NCI-H187 treated with DMSO at 0.1 percent for 48 hours (cell line): Measurements from ENCODE around the gene PAPOLA.

ENCODE experiments used
- DNase-seq: peaks from one replicate; lab custom pipeline; 2025; lab: John Stamatoyannopoulos, UW

PAPOLA gene

GRCh38 chr14:96586056-96586455 is 83.9 kb downstream of the PAPOLA start:
- no peak for DNase-seq

- no peak for DNase-seq
Observed at GRCh38 chr14:96586921-96587822, 85.0 kb downstream of the PAPOLA start.

GRCh38 chr14:96587823-96588385 is 85.7 kb downstream of the PAPOLA start:
- no peak for DNase-seq

GRCh38 chr14:96588410-96589257 is 86.5 kb downstream of the PAPOLA start:
- DNase-seq: no peak

GRCh38 chr14:96589577-96589976 is 87.4 kb downstream of the PAPOLA start:
- DNase-seq: no peak

- DNase-seq: no peak
Observed at GRCh38 chr14:96590190-96590864, 88.1 kb downstream of the PAPOLA start.

GRCh38 chr14:96592591-96593386 is 90.6 kb downstream of the PAPOLA start:
- DNase-seq: no peak

GRCh38 chr14:96594961-96595360 is 92.8 kb downstream of the PAPOLA start:
- no peak for DNase-seq

GRCh38 chr14:96597680-96598079 is 95.5 kb downstream of the PAPOLA start:
- DNase-seq: no peak

GRCh38 chr14:96598332-96598928 is 96.2 kb downstream of the PAPOLA start:
- no peak for DNase-seq

GRCh38 chr14:96599076-96599475 is 96.9 kb downstream of the PAPOLA start:
- no peak for DNase-seq

- DNase-seq: no peak
Observed at GRCh38 chr14:96602186-96602585, 100.0 kb downstream of the PAPOLA start.

GRCh38 chr14:96603350-96604255 is 101.4 kb downstream of the PAPOLA start:
- no peak for DNase-seq

- DNase-seq: peak; percentile 29
Observed at GRCh38 chr14:96614481-96614881, 112.3 kb downstream of the PAPOLA start.

- no peak for DNase-seq
Observed at GRCh38 chr14:96616161-96616721, 114.1 kb downstream of the PAPOLA start.
